Kidney epithelial cell (primary cell): ENCODE measurements around the gene CSNK1D. TPM values are rescaled to one million over a fixed set of nuclear protein-coding genes. Genes with fewer than 3 reads are reported as not detected.

Source experiments
- DNase-seq: peaks from one replicate; pipeline ENCODE4 v3.0.0-alpha.2; 2010; ENCODE audit warnings: low read depth
- H3K27me3 ChIP-seq: 2 replicates; pipeline ENCODE4 v1.6.0; 2011; ENCODE audit warnings: low read length; ENCODE audit not compliant: control insufficient read depth, insufficient read depth
- H3K36me3 ChIP-seq: 2 replicates; pipeline ENCODE4 v1.5.1; 2011; ENCODE audit warnings: low read length; ENCODE audit not compliant: control insufficient read depth, insufficient read depth
- H3K4me3 ChIP-seq: 2 replicates; pipeline ENCODE4 v1.5.1; 2011; ENCODE audit warnings: low read depth, mild to moderate bottlenecking, control low read depth, low read length
- total RNA-seq: library from RNA; depleted of rRNA; stranded (reverse); fragments of >200 nt; gene quantifications from 2 replicates; pipeline ENCODE4 v1.2.3, GENCODE V29; 2015
- TF ChIP-seq, protein P1 (sequence below): IDR thresholded peaks from 2 replicates; pipeline ENCODE4 v1.5.1; 2011; ENCODE audit warnings: mild to moderate bottlenecking, moderate library complexity, low read length, control low read depth, inconsistent platforms; ENCODE audit not compliant: insufficient read depth, poor library complexity, severe bottlenecking

The CSNK1D gene
- total RNA-seq, 1 donor from 2014 or later, result 61.7 TPM

DNA sequence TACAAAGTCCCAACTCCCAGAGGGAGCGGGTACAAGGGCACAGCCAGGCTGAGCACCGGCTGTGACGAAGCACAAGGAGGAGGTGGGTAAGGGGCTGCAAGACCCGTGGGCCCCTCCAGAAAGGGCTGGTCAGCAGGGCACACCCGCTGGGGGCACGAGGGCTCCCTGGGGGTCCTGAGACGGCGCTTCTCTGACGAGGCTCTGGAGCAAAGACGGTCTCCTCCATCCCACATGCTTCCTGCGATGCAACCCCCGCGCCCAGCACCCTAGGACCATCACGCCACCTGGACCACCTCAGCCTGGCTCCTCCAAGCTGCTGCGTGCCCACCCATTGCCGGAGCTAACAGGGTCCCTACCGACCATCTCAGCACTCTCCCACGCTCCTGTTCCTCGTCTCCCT lies 69.6 kb downstream of the CSNK1D start:
- TF ChIP-seq, protein P1, sequence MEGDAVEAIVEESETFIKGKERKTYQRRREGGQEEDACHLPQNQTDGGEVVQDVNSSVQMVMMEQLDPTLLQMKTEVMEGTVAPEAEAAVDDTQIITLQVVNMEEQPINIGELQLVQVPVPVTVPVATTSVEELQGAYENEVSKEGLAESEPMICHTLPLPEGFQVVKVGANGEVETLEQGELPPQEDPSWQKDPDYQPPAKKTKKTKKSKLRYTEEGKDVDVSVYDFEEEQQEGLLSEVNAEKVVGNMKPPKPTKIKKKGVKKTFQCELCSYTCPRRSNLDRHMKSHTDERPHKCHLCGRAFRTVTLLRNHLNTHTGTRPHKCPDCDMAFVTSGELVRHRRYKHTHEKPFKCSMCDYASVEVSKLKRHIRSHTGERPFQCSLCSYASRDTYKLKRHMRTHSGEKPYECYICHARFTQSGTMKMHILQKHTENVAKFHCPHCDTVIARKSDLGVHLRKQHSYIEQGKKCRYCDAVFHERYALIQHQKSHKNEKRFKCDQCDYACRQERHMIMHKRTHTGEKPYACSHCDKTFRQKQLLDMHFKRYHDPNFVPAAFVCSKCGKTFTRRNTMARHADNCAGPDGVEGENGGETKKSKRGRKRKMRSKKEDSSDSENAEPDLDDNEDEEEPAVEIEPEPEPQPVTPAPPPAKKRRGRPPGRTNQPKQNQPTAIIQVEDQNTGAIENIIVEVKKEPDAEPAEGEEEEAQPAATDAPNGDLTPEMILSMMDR, result no peak
- no peak for DNase-seq
- Histone ChIP-seq H3K36me3 (no peaks in the 10 kb centered on the region), H3K4me3 (no peak overlapping the region), H3K27me3 (no peaks in the 10 kb centered on the region)

DNA sequence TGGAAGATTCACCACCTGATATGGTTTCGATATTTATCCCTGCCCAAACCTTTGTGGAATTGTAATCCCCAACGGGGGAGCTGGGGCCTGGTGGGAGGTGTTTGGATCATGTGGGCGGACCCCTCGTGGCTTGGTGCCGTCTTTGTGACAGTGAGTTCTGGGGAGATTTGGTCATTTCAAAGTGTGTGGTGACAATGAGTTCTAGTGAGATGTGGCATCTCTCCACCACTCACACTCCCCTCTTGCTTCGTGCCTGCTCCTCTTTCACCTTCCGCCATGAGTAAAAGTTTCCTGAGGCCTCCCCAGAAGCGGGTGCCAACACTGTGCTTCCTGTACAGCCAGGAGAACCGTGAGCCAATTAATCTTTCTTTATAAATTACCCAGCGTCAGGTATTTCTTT lies 70.5 kb downstream of the CSNK1D start:
- no peak for DNase-seq
- no peak overlapping the region for H3K4me3 ChIP-seq
- TF ChIP-seq, protein P1, result no peak
- no peaks in the 10 kb centered on the region for H3K36me3 ChIP-seq
- H3K27me3 ChIP-seq, result no peaks in the 10 kb centered on the region

DNA sequence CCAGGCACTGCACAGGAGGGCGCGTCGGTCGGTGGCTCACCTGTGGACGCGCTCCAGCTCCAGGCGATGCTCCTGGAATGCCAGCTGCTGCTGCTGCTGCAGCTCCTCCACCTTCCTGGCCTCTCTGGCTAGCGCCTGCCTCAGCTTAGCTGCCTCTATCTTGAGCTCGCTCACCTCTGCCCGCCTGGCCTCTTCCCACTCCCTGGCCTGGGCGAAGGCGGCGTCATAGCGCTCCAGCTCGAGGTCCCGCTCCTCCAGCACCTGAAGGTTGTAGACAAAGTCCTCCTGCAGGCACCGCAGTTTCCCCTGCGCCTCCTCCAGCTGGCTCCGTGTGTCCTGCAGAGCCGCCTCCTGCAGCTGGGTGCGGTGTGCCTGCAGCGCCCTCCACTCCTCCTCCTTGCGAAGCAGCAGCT lies 72.0 kb downstream of the CSNK1D start:
- TF ChIP-seq, protein P1, result no peak
- H3K36me3 ChIP-seq, result no peaks in the 10 kb centered on the region

DNA sequence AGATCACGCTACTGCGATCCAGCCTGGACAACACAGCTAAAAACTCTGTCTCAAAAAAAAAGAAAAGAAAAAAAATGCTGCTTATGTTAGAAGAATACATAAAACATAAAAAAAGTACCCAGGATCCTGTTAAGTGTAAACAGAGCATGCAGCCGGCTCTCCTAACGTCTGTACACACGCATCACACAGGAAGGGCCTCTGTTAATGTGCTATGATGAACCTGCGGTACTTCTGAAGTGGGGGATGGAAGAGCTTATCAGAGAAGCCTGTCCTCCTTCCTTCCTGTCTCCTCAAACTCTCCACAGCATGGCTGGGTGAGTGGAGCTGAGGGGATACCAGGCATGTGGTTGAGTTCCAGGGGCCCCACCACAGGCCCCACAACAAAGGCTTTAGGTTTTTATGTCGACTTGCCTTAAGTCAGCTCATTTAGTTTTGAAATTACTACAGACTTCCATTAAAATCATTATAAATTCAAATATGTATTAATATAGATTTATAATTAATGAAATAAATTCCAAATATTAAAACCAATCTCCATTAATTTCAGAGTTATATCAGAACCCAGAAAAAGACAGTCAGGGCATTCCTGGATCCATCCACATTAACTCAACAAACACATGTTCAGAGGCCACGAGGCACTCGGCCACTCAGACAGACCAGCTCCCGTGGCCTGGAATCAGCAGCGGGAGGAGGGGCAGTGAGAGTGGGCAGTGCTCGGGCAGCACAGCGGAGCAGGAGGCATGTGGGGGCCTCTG lies 72.6 kb downstream of the CSNK1D start:
- no peaks in the 10 kb centered on the region for H3K27me3 ChIP-seq
- DNase-seq, result no peak
- no peaks in the 10 kb centered on the region for H3K36me3 ChIP-seq
- TF ChIP-seq, protein P1, result no peak
- no peak overlapping the region for H3K4me3 ChIP-seq

More for the DNA sequence above, 72.0 kb downstream of the CSNK1D start:
- H3K4me3 ChIP-seq, result no peak overlapping the region
- no peaks in the 10 kb centered on the region for H3K27me3 ChIP-seq
- no peak for DNase-seq

DNA sequence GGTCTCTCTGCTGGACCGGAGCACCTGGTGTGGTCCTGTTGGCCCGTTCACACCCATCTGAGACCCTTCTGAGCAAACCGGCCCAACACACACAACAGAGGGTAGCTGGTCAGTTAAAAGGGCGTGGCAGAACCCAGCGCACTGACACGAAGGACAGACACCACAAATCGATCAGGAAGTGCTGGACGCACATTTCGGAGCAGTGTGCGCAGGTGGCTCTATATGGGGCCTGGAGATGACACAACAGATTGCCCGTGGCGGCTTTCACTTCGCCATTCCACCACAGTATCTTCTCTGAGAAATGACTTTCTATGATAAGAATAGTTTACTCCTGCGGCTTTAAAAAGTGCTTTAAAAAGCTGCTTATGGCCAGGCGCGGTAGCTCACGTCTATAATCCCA lies 73.4 kb downstream of the CSNK1D start:
- TF ChIP-seq, protein P1, result no peak
- H3K36me3 ChIP-seq, result no peaks in the 10 kb centered on the region
- no peaks in the 10 kb centered on the region for H3K27me3 ChIP-seq
- H3K4me3 ChIP-seq, result no peak overlapping the region
- DNase-seq, result no peak

DNA sequence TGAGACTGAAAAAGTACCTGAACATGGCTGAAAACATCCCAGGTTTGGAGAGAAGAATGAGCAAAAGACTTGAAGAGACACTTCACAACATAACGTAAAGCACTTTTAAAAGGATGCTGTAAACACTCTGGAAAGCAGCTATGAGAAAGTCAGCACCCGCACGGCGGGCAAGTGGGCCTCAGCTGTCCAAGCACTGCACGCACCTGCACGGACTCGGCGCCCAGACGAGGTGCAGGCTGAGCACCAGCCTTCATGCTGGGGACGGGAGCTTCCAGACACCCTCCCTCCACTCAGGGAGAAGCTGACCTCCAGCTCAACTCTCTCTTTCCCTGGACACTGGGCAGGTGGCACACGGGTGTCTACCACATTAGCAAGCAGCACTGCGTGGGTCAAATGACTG lies 74.0 kb downstream of the CSNK1D start:
- no peaks in the 10 kb centered on the region for H3K27me3 ChIP-seq
- DNase-seq, result no peak
- TF ChIP-seq, protein P1, result no peak
- H3K36me3 ChIP-seq, result peaks cover 1% of the 10 kb centered on the region
- H3K4me3 ChIP-seq, result no peak overlapping the region
